Activated effector memory CD4-positive, alpha-beta T cell treated with Interleukin-2 at 50 U/mL for 16 hours (primary cell): ENCODE results near the gene FLT1.

Experiments used
- DNase-seq: peaks from one replicate; pipeline ENCODE4 v3.0.0-alpha.2; 2020

Gene FLT1

DNA sequence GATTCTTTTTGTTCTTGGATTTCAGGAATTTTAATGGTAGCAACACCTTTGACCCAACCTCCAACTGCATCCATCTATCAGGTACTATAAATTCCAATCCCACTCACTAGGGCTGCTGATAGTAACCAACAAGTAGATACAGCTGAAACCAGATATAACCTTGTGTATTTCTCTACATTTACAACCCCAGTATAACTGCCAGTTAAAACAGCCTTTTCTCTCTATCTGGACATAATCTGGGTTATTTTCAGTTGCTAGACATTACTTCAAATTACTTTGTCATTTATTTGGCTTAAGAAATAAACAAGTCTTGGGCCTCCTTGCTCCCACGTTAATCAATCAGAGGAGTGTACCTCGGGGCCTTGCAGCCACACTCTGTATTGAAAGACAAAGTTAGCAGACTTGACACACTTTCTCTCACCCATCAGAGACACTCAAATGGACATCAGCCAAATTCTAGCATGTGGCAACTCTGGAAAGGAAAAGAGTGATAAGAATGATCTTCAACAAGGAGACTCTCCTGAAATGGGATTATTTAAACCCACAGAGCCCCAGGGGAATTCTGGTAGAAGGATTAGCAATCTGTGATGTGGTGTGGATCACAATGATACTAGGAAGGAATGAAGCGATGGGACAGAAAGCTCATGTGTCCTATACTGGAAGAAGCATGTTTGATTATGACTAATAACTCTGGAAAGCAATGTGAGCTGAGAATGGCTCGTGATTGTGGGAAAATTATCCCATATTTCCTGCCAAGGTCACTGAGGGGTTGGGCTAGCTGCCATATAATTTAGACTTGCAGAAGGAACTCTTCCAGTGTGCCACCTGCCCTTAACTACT, 157.5 kb downstream of the FLT1 start:
- no peak for DNase-seq

DNA sequence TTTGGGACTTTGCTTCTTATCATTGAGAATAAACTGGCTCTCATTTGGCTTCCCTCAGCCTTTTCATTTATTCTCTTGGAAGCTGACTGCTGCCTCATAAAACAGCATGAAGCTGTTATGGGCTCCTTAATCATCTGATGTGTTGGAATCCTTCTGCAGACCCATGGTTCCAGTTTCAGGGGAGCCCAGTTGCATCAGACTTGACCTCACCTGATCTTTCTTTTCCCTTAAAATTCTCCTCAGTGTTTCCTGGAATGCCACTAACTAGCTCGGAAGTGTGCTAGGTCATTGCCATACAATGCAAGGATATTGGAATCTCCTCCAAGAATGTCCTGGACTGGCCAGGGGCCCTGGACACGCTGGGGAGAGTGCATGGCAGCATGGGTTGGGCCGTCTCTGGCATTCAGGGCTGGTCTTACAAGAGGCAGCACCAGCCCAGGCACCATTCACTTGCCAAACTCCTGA, 158.7 kb downstream of the FLT1 start:
- DNase-seq, result no peak

DNA sequence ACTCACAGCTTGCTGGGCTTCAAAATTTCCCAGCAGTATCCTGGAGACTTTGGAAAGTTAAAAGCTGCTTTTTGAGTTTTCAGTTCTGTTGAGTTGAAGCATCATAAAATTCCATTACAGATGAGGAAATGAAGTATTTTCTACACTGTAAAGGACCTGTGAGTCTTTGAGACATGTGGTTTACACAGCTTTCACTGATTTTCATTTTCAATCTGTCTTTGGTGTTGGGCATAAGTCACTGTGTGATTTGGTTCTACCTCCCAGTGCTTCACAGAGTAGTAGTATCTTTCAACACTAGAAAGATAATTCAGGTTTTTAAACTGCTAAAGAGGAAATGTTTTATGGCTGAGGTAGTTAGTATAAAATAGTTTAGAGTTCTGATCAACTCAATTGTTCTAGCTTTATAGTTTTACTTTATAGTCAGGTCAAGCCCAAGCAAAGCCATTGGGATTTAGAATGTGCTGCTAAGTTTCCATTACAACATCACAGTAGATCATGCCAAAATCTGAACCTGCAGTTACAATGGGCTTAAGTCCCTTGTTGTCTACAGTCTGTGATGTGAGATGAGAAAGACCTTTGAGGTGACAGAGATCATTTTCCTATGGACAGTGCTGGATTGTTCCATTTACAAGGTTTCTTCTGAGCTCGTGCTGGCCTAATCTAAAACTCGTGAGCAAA, 161.6 kb downstream of the FLT1 start:
- no peak for DNase-seq

DNA sequence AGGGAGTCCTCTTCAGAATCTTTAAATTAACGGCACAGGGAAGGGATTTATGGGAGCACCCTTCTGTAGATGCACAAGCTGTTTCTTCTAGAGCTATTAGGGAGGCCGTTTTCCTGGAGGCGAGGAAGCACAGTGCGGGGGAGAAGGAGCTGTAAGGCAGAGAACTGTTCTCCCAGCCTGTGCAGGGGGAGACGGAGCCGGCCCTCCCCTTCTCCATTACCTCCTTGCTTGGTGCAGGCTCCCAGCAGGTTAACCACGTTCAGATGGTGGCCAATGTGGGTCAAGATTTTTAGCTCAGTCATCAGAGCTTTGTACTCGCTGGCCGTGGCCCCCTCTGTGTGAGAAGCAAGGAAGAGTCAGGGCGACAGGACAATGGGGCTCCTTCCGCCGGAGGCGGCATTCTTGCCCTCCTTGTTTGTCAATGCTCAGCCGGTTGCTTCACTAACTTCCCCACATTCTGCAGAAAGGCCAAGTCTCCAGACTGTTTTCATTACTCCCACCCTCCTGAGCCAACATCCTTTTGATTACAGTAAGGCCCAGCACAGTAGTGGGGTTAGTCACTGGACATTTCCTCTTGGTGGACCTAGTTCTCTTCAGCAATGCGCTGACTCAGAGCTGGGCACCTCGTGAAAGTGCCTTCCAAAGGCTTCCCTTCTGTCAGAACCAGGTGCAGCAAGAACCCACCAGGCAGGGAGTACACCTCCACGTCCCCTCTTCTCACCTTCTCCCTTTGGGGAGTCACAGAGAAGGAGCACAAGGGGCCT, 165.4 kb downstream of the FLT1 start:
- DNase-seq, result no peak

DNA sequence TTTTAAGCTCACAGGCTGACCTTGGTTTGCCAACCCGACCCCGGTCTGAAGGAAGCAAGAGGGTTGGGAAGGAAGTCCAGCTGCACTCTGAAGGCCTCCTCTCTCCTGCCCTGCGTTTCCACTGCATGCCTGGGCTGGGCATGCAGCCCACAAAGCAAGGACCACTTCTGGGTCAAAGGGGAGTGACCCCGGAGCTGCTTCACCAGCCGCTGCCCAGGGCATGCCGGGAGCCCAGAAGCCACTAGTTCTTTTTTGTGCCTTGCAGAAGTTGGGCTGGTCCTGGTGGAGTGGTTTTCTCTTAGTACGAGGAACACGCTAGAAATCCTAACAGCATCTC, 166.7 kb downstream of the FLT1 start:
- DNase-seq, result no peak

DNA sequence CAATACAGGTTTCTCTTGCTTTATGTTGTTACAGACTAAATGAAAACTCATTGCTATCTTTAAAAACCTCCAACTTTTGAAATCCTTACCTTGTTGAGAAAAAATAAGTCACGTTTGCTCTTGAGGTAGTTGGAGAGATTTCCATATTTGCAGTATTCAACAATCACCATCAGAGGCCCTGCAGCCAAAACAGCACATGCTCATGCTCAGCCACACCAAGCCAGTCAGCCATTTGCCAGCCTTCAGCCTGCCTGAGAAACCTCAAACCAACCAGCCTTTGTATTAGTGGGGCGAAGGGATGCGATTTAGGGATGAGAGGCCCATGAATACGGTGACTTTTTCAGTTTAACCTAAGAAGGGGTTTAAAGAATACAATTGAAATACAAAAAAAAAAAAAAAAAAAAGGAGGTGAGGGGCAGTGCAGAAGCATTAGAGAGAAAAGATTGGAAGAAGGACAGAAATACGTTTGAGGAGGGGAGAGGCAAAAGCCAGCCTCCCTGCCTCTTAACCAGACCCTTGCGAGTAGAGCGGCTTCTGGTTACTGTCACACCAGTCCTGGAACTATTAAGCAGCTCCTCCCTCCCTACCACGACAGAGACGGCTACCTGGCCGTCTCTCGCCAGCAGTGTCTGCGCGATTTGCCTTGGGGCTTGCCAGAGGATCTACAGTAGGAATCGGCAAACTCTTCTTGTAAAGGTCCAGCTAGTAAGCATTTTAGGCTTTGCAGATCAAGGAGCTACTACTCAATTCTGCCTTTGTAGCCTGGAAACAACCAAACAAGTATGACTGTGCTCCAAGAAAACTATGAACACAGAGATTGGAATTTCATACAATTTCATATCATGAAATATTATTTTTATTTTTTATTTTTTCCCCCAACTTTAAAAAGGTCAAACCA, 167.3 kb downstream of the FLT1 start:
- no peak for DNase-seq

DNA sequence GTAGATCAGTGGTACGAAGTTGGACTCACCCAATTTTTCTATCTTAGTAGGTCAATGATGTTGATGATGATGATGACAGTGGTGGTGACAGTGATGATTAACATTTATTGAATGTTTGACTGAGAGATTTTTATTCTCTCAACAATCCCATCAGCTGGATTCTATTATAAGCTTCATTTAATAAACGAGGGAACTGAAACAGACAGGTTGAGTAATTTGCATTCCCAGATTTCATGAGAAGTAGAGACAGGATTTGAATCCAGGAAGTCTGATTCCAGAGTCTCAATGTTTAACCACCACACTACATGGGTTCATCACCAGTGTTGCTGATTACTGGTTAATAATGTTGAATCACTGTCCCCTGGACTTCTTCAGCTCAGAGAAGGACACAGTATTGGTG, 168.9 kb downstream of the FLT1 start:
- no peak for DNase-seq

DNA sequence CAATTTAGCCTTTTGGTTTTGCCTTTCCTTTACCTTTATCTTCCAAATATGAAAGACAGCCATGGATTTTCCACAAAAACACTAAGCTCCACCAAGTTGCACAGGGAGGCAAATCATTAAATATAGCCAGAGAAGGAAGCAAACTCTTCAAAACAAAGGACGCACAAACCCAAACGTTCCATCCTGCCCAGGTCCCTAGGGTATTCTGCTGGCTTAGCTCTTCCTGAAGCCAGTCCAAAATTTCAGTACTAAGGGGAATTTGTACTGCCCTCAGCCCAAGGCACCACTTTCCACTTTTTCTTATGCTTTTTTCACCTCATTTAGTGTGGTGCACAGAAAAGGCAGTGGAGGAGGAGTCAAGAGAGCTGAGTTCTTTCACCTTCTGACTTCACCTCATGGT, 169.9 kb downstream of the FLT1 start:
- DNase-seq, result no peak

DNA sequence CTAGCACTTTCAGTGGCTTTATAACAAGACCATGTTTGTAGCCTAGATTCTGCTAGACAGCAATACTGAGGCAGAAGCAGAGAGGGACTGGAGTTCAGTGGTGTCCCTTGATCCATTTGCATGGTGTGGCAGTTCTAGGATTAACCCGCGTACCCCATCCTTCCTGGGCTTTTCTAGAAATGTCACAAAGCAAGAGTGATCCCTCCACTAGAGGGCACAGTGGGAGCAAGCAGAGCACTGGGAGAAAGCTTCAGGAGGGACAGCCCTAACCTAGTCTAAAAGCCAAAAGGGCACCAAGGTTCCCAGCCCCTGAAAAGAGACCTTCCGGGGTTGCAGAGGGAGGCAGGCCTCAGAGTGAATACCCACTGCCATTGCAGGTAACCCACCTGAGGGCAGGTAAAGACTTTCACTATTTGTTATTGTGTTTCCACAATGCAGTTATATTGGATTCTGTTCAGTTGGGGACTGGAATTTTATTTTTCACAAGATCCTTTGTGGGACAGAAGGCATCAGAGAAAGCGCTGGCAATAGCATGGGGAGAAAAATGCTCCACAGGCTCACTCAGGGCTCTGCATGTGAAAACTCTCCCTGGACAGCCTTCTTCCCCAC, 170.6 kb downstream of the FLT1 start:
- no peak for DNase-seq

DNA sequence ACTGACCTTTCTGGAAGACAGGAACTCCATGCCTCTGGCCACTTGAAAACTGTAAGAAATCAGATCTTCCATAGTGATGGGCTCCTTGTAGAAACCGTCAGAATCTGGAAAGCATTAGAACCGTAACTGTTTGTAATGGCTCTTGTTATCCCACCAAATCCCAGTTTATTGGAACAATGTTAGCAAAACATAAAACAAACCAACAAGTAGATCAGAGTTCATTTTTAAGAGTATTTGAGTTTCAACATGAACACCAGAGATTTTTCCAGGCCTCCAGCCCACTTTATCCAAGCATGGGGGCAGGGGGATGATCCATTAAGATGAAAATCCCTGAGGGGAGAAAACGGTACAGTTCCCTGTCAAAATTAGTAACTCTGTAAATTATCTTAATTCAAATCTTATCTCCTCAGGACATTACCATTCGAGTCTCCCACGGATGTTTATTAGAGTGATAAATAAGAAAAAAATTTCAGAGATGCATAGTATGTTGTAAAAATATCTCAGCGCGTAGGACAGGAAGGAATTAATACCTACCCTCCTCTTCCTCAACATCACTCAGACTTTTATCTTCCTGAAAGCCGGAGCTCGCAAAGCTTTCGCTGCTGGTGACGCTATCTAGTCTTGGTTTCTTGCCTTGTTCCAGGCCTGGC, 172.5 kb downstream of the FLT1 start:
- no peak for DNase-seq

DNA sequence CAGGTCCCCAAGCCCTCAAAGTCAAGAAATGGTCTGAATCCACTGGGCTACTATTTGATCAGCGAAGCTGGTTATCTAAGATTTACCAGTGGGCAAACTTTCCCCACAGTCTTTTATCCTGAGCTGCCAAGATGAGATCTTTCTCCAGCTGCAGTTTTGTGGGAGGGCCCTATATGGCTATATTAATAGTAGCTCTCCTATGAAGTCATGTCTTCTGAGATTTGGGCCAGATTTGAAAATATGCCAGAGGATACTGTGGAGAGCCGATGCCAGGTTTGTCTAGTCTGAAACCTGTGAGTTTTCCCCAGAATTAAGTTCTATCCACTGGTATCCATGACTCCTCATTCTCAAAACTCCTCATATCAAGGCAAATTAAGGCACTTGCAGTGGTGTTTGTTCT, 173.2 kb downstream of the FLT1 start:
- no peak for DNase-seq

DNA sequence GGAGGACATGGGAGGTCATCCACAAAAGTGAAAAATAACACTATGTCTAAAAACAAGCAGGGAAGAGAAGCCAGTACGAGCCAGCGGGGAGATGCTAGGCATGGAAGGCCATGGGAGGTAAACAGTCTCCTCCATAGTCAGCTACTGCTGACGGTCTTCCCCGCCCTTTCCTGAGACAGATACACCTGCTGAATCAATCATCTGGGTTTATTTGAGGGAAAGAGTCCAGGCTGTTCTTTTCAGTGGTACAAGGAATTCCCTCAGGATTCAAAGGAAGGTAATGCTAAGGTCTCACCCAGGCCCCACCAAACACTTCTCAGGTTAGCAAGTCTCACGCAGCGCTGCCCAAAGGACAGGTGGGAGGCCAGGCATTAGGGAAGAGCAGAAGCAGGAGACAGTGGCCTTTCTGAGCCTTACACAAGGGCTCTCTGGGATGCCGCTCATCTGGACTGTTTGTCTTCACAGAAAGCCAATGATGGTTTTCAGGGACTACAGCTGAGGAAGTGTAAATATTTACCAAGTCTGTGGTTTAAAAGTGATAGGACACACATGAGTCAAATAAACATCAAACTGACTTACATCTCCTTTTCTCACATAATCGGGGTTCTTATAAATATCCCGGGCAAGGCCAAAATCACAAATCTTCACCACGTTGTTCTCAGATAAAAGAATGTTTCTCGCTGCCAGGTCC, 173.9 kb downstream of the FLT1 start:
- DNase-seq, result no peak

DNA sequence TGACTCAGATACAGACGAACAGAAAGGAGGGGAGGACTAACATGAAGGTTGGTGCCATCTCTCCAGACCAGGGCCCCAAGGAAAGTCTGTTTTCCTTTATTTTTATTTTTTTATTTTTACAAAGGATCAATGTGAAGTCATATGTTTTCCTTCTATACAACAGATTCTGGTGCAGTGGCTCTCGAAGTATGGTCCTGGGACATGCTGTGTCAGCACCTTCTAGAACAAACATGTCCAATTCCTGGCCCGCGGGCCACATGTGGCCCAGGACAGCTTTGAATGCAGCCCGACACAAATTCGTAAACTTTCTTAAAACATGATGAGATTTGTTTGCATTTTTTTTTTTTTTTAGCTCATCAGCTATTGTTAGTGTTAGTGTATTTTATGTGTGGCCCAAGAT, 174.7 kb downstream of the FLT1 start:
- DNase-seq, result no peak

DNA sequence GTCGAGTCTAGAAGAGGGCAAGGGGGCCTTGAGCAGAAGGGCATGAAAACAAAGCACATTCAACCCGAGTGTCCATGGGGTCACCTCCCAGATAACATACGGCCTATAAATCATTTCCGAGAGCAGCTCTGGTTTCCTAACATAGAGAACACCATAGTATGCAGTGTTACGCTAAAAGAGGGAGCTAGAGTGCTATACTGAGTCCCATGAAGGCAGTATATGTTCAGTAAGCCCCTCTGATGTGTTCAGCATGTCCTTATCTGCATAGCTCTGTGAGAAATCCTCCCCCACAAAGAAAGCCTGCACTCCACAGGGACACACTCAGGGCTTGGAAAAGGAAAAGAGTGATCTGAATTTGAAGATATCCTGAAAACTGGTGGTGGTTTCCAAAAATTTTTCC, 175.4 kb downstream of the FLT1 start:
- no peak for DNase-seq

DNA sequence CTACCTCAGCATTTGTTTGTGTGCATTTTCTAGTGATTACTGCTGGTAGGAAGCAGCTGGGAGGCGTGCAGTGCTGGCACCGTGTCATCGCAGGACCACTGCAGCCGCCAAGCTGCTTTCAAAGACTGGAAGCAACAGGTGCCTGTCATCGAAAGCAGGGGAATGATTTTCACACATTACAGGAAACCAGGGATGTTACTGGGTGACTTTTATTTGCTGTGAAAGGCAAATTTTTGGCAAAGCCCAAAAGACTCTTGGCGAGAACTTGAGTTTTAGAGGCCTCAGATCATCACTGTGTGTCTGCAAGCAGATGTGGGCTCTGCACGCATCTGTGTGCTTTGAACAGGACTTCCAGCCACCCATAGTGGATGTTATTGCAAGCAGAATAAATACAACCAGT, 176.4 kb downstream of the FLT1 start:
- DNase-seq, result no peak

DNA sequence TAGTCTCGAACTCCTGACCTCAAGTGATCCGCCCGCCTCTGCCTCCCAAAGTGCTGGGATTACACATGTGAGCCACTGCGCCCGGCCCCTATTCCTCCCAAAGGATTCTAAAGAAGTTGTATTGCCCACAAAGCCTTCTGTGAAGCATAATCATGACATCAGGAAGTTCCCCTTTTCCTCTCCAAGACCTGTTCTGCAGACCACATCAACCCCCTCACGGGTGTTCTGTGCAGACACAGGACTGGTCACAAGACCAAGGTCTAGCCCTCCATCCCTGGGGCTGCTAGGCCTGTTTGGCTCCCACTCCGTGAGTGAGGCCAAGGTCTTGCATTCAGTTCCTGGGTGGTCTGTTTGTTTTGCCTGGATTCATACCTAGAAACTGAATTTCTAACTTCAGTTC, 178.1 kb downstream of the FLT1 start:
- DNase-seq, result no peak

DNA sequence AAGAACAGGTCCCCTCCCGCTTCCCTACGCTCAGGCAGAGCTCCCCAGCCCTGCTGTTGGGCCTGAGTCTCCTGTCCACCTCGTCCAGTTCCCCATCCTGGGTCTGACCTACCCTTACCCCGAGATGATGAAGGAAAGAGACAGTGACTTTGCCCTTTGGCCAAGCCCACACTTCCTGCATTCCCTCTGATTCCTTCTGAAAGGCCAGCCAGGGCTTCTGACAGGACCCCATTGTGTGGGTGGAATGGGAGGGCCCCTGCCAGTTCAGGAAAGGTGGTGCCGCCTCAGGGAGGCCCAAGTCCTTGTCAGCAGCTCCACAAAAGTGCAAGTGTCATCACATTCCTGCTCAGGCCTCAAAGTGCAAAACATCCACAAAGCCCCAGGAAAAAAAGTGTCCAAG, 178.8 kb downstream of the FLT1 start:
- DNase-seq, result no peak

DNA sequence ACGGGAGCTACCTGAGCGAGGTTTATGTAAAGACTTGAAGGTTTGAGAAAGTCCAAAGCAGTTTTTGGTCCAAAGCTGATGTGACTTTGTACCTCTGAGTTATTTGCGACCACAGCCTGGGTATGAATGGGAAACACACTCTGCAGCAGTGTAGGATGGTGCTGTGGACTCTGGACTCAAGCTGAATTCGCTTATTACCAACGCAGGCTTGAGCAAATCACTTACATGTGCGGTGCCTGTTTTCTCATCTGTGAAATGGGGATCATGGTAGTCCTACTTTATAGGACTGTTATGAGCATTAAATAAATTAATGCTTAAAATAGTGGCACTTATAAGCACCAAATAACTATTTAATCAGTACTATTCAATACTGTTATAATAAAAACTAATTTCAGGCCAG, 180.0 kb downstream of the FLT1 start:
- DNase-seq, result no peak

DNA sequence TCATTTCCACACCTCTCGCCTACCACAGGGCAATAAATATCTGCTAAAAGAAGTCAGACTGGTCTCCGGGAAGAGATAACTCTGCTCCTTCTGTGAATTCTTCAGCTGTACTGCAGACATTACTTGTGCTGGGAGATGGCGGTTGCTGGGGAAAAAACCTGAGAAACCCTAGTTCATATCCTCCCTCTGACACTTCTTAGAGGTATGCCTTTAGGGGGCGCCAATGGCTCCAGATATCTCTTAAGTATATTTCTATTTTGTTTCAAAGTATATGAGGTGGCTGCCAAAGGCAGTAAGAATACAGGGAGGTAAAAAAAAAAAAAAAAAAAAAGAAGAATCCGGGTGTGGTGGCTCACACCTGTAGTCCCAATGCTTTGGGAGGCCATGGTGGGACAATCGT, 181.3 kb downstream of the FLT1 start:
- DNase-seq, result no peak

DNA sequence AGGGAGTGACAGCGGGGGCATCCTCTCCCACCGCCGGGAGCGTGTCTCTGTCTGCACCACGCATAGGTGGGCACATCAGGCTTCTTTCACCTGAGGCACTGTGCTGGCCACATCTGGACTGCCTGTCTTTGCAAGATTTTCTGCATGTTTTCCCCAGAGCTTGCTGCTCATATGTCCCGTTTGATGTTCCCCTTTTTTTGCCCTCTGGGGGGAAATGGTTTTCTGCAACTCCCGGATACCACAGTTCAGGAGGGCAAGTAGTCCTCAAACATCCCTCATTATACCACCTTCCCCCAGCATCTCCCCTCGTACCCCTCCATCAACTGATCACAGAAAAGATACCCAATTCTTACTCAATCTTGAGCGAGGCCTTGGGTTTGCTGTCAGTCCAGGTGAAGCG, 188.6 kb downstream of the FLT1 start:
- no peak for DNase-seq

DNA sequence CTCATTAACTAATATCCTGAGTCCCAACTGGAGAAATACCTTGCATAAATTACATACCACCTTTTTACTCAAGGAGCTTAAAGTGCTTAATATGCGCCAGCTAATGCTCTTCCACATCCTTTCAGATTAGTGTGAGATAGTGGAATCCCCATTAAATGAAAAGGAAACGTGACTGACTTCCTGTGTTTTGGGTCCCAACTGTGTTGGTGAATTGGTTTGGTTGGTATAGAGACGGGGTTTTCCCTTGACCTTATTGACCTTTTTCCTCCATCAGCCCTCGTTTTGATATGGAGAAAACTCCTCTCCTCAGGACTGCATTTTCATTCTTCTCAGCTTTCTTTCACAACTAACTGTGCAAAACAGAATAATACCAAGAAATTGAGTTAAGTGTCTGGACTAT, 193.1 kb downstream of the FLT1 start:
- DNase-seq, result no peak
